Endometrial microvascular endothelial cells (primary cell): ENCODE results near the gene NCAPG2. TPM values are rescaled to one million over a fixed set of nuclear protein-coding genes. Genes with fewer than 3 reads are reported as not detected.

Experiments used
- in situ Hi-C: cut with HindIII; loops from 2 replicates; pipeline ENCODE4 v1.10.0; 2017; ENCODE audit warnings: low sequenced_read_pairs, low pct_unique_long_range_greater_than_20kb; ENCODE audit errors: inconsistent ontology term
- total RNA-seq: library from RNA; depleted of rRNA; stranded (reverse); fragments of >200 nt; gene quantifications from one replicate; pipeline ENCODE4 v1.2.3, GENCODE V29; 2015; ENCODE audit errors: inconsistent ontology term

Gene NCAPG2
- 42.8 TPM for total RNA-seq

DNA sequence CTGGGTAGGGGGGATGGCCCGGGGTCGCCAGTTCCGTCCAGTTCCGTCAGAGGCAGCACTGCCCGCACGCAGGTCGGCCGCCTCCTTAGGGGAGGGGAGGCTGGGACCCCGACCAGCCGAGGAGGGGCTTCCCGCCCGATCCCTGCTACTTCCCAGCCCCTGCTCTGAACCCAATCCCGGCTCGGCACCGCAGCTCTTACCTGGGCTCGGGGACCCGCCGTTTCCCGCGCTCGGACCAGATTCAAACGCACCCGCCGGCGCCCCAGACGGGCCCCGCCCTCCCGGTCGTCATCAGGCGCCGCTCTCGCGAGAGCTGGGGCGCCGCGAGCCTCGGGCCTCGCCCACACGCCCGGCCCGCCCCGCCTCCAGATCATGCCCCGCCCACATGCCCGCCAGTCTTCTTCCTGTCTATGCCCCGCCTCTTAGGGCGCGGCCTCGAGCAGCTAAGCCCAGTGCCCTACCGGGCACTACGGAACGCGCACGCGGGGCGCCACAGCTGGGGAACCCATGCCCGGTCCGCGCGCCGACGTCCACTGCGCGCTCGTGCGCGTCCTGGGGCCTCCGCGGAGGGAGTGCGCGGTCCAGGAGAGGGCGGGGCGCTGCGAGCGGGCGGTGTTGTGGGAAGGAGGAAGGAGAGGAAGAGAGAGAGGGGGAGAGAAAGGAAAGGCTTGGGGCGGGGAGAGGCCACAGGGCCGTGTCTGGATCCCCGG, at the start of gene NCAPG2:
Gene NCAPG2 (minus strand): TSS at position 281 of the 710 bp plus-strand sequence. CDS start 2,905 bp downstream, outside the sequence.
- in situ Hi-C loops: no loop called here

GRCh38 chr7:158753900-158754299, 49.3 kb upstream of the NCAPG2 start:
- in situ Hi-C loops: no loop called here

- in situ Hi-C loops: no loop called here
Observed at GRCh38 chr7:158751751-158752150, 47.1 kb upstream of the NCAPG2 start.

GRCh38 chr7:158751199-158751598, 46.6 kb upstream of the NCAPG2 start:
- in situ Hi-C loops: no loop called here

DNA sequence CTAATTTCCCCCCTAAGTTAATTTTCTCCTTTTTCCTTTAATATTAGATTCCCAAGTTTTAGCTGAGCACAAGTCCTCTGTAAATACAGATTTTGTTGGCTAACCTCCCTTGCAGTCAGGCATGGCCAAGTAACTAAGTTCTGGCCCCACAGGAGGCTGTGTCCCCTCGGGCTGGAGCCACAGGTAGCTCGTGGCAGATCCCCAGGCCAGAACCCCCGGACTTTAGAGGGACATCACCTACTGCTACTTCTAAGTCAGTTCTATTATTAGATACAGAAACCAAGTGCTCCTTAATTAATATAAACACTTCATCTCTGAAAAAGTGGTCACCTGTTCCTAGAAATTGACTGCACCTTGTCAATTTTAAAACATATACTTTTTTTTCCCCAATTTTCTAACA, 46.1 kb upstream of the NCAPG2 start:
- in situ Hi-C loops: no loop called here

GRCh38 chr7:158749396-158749795, 44.8 kb upstream of the NCAPG2 start:
- in situ Hi-C loops: no loop called here

- in situ Hi-C loops: no loop called here
Observed at GRCh38 chr7:158748335-158748734, 43.7 kb upstream of the NCAPG2 start.

GRCh38 chr7:158747408-158747807, 42.8 kb upstream of the NCAPG2 start:
- in situ Hi-C loops: no loop called here

GRCh38 chr7:158746957-158747356, 42.4 kb upstream of the NCAPG2 start:
- in situ Hi-C loops: no loop called here

DNA sequence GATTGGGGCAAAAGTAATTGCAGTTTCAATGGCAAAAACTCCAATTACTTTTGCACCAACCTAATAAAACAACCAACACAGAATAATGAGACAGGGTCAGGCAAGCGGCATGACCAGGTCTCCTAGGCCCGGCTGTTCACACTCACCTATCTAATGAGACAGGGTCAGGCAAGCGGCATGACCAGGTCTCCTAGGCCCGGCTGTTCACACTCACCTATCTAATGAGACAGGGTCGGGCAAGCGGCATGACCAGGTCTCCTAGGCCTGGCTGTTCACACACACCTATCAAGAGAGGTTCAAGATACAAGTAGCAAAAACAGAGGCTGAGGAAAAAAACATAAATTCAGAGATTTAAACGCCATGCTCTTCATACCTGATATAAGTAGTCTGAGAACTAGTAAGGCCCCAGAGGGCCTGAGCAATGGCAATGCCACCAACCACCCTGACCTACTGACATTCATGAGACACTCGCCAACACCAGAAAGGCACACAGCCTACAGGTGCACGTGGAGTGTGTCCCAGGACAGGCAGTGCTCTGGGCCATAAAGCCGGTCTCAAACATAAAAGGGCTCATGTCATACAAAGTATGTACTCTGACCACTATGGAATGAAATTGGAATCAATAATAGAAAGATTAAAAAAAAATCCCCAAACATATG, 40.6 kb upstream of the NCAPG2 start:
- in situ Hi-C loops: no loop called here

DNA sequence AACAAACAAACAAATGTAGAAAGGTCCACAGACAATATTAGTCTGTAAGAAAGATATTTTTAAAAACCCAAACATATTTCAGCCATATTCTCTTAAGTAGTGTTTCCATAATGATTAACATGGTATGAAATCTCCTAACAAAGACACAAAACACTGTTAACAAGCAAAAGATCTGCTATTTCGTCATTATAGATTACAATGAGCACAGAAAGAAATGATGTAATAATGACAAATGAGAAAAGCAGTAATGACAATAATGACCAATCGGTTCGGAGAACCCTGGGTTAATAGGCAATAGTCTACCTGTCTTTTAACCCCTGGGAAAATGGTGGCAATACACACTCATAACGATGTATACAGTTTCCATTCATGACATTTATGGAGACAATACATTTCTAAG, 39.5 kb upstream of the NCAPG2 start:
- in situ Hi-C loops: no loop called here

DNA sequence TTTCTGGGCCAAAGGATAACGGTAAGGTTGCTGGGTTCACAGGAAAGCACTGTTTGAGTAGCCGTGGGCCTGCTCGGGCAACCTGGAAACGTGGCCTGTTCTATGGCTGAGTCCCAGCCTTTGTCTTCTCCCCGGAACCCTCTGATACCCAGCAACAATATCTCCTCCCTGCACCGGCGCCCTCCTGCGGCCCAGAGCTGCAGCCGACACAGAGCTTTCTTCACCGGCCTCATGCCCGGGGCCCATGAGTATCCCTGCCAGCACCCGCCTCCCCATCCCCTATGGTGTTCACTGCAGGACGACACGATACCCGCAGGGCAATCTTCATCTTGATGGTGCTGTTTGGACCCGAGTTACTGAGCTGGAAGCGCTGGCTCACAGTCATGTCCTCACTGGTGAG, 38.6 kb upstream of the NCAPG2 start:
- in situ Hi-C loops: no loop called here

DNA sequence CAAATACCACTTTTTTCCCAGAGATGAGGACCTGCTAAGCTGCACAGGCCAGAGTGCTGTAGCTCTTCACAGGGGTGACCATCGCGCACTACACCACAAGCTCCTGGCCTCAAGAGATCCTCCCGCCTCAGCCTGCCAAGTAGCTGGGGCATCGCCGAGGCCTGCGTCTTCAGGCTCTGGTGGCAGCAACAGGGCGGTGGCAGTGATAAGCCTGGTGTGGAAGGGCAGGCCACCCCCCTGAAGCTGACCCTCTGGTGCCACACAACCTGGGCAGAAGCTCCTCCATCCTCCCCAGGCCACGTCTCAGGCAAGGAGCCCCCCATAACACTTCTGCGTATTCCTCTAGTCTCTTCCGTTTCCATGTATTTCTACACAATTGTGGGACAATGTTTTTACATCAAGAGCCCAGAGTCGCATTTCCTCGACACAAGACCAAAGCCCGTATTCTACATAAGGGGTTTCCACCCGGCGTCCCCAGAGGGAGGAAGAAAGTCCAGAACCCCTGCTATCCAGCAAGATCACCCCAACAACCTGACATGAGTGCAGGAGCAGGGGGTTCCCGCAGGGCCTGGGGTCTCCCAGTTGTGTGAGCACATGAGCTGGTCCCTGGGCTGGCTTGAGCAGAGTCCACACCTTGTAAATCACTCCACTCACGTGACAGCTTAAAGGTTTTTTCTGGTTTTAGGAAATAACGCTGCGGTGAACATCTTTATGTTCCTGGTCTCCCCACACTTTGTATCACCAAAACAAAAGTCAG, 37.6 kb upstream of the NCAPG2 start:
- in situ Hi-C loops: no loop called here

DNA sequence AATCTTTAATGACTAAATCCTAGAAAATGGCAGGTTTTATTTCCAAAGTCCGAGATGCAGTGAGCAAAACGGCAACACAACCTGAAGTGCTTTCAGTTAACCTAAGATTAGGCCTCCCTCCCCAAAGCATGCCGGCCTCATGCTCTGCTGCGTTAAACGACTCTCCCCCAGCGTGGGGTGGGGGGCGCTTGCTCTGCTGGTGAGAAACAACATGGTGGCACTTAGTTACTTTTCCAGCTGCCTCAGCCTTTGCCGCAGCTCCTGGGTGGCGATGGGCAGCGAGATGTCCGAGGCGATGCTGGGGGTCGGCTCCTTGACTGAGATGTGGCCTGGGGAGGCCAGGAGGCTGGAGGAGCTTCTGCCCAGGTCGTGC, 36.7 kb upstream of the NCAPG2 start:
- in situ Hi-C loops: no loop called here

- in situ Hi-C loops: no loop called here
Observed at GRCh38 chr7:158740657-158741293, 36.2 kb upstream of the NCAPG2 start.

DNA sequence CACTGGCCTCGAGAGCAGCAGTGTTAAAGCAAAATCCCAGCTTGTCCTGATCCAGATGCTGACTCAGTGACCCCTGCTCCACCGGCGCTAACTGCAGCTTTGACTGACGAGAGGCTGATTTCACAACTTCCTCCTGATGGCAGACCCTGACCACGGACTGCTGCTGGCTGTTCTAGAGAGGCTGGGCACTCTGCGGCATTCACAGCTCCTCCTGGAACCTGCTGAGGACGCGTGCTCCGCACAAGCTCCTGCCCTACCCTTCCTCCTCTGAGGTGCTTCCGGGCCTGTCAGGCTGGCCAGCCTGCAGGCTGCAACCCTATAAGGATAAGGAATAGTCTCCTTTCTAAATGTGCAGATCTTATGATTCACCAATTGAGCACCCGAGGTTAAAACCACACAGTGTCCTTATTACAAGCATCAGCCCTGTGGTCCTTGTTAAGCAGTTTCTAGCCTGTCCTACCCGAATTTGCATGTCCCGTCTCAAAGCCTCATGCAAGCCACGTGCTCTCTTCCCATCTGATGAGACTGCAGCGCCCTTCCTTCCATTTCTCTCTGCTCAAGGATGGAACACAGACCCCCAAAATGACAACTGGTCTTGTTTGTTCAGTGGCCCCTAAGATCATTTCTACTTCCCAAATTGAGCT, 35.5 kb upstream of the NCAPG2 start:
- in situ Hi-C loops: no loop called here

DNA sequence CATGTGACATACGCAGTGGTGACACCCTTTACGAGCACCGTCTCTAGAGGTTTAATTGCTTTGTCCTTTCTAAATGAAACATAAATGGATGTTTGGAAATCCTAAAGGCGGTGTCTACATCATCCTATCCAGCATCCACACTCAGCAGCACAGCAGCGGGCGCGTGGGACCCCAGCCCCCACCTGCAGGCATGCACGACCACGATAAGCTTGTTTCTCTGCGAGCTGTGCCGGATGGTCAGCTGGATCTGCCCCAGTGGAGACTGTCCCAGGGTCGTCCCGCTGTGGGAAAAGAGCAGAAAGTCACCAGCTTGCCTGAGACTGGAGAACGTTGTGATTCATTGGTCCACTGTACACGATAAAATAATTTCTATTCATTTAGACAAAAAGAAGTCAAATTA, 34.2 kb upstream of the NCAPG2 start:
- in situ Hi-C loops: no loop called here

DNA sequence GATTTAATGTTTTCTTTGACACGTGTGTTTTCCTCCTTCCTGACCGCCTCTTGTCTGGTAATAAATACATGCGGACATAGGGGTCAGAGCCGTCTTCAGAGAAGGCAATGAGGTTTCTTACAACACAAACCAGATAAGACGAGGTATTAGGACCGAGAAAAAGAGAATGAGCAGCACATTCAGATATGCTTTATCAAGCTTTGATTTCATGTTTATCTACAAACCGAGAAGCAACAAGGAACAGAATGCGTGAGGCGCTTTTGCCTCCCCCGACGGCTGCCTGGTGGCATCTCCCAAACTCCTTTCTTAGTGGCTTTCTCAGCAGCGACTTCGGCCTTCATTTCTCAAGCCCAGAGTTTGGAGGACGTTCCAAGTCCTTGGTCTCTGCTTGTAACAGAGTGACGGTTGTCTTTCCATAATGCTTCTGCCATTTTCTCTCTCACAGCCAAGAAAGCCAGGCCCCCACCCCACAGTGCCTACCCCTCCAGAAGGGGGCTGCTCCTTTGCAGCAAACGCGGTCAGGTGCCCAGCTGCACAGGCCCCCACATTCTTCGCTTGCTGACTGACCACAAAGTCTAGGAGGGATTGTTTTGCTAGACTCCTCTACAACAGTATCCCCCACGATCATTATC, 32.6 kb upstream of the NCAPG2 start:
- in situ Hi-C loops: no loop called here

GRCh38 chr7:158735935-158736334, 31.3 kb upstream of the NCAPG2 start:
- in situ Hi-C loops: no loop called here
